Measurements from ENCODE around the gene CCDC137. TPM values are rescaled to one million over a fixed set of nuclear protein-coding genes. Genes with fewer than 3 reads are reported as not detected.

Gene CCDC137
- total RNA-seq, 6 donors from 2014 or later: 10.8 to 49.2 (median 12.6) TPM

- peaks cover 0 to 7% (median 2%) of the 10 kb centered on the region in 4 donors for H3K36me3 ChIP-seq
- WGBS, 2 donors: 95 to 96% methylated on average over 4 to 16 of the region's 25 CpGs
- DNase-seq: peak in 1 of 2 donors; percentile 71
Measured at GRCh38 chr17:81717049-81717765, 50.7 kb downstream of the CCDC137 start.

GRCh38 chr17:81717766-81718089, 51.2 kb downstream of the CCDC137 start:
- TF ChIP-seq EP300 (IDR thresholded peaks at IDR 0.05) (no peak), CTCF (IDR thresholded peaks at IDR 0.05) (no peak), POLR2AphosphoS5 (IDR thresholded peaks at IDR 0.05) (no peak), POLR2A (IDR thresholded peaks at IDR 0.05) (no peak)
- Histone ChIP-seq H3K9me3 (no peaks in the 10 kb centered on the region), H3K27ac (no peak overlapping the region), H3K4me3 (no peak overlapping the region), H3K4me1 (peaks cover 9 to 28% (median 22%) of the 10 kb centered on the region in 4 donors), H3K36me3 (peaks cover 0 to 7% (median 2%) of the 10 kb centered on the region in 4 donors), H3K27me3 (no peaks in the 10 kb centered on the region)
- DNase-seq (no peak), ATAC-seq (ENCODE audit: low FRiP score in 2 of 2) (no peak)
- 100% methylated on average over 2 to 6 of the region's 9 CpGs for WGBS, 2 donors

More at GRCh38 chr17:81717049-81717765, 50.7 kb downstream of the CCDC137 start:
- Histone ChIP-seq H3K9me3 (no peaks in the 10 kb centered on the region), H3K27ac (no peak overlapping the region), H3K27me3 (no peaks in the 10 kb centered on the region), H3K4me1 (peaks cover 12 to 28% (median 21%) of the 10 kb centered on the region in 4 donors), H3K4me3 (no peak overlapping the region)
- no peak for TF ChIP-seq POLR2A (IDR thresholded peaks at IDR 0.05)
- TF ChIP-seq CTCF (IDR thresholded peaks at IDR 0.05): no peak
- no peak for TF ChIP-seq POLR2AphosphoS5 (IDR thresholded peaks at IDR 0.05)
- TF ChIP-seq EP300 (IDR thresholded peaks at IDR 0.05): no peak
- ATAC-seq (ENCODE audit: low FRiP score in 2 of 2): no peak

- Histone ChIP-seq H3K9me3 (no peaks in the 10 kb centered on the region), H3K4me3 (no peak overlapping the region), H3K27me3 (no peaks in the 10 kb centered on the region), H3K27ac (no peak overlapping the region), H3K36me3 (peaks cover 0 to 7% (median 2%) of the 10 kb centered on the region in 4 donors), H3K4me1 (peaks cover 5 to 18% (median 13%) of the 10 kb centered on the region in 4 donors)
- ATAC-seq (ENCODE audit: low FRiP score in 2 of 2): no peak
- TF ChIP-seq POLR2A (IDR thresholded peaks at IDR 0.05): no peak
- no peak for TF ChIP-seq CTCF (IDR thresholded peaks at IDR 0.05)
- no peak for TF ChIP-seq EP300 (IDR thresholded peaks at IDR 0.05)
- no peak for TF ChIP-seq POLR2AphosphoS5 (IDR thresholded peaks at IDR 0.05)
- 93% methylated on average over 27 to 32 of the region's 33 CpGs for WGBS, 2 donors
- peak in 1 of 2 donors; percentile 68 for DNase-seq
Measured at GRCh38 chr17:81719410-81720266, 53.1 kb downstream of the CCDC137 start.

- Histone ChIP-seq H3K9me3 (no peaks in the 10 kb centered on the region), H3K36me3 (peaks cover 0 to 7% (median 2%) of the 10 kb centered on the region in 4 donors), H3K4me3 (no peak overlapping the region), H3K27me3 (no peaks in the 10 kb centered on the region), H3K4me1 (peaks cover 5 to 18% (median 13%) of the 10 kb centered on the region in 4 donors), H3K27ac (no peak overlapping the region)
- 94 to 97% methylated on average over 9 to 23 of the region's 33 CpGs for WGBS, 2 donors
- TF ChIP-seq EP300 (IDR thresholded peaks at IDR 0.05) (no peak), POLR2AphosphoS5 (IDR thresholded peaks at IDR 0.05) (no peak), CTCF (IDR thresholded peaks at IDR 0.05) (no peak), POLR2A (IDR thresholded peaks at IDR 0.05) (no peak)
- peak in 1 of 2 donors; percentile 76 for DNase-seq
- no peak for ATAC-seq (ENCODE audit: low FRiP score in 2 of 2)
Measured at GRCh38 chr17:81720267-81721071, 53.9 kb downstream of the CCDC137 start.
